Non-pigmented ciliary epithelial cell (primary cell): ENCODE data around the gene TMCO4.
"Not testable (repeated sequence)": the region's sequence is repeated elsewhere in the genome, so short reads cannot be mapped to it uniquely, and the experiment has no call there.

Experiments used
- DNase-seq: peaks from one replicate; pipeline ENCODE4 v3.0.0-alpha.2; 2010; ENCODE audit warnings: low read depth

Gene TMCO4

DNA sequence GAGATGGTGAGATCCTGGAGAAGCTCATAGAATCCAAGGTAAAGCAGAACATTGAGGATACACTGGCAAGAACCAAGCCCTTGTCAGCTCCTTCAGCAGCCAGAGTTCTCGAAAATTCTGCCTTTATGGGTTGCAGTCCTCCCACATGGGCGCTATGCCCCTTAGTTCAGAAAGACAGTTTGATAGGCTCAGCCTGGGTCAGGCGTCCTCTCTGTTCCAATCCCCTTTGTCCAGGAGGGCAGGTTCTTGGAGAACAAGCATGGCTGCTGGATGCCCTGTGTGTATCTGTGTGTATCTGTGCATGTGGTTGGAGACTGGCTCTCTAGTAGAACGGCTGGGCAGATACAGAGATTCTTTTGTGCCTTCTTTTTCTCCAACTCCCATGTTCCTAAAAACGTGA is 163.7 kb downstream of the TMCO4 start:
- DNase-seq, result no peak

DNA sequence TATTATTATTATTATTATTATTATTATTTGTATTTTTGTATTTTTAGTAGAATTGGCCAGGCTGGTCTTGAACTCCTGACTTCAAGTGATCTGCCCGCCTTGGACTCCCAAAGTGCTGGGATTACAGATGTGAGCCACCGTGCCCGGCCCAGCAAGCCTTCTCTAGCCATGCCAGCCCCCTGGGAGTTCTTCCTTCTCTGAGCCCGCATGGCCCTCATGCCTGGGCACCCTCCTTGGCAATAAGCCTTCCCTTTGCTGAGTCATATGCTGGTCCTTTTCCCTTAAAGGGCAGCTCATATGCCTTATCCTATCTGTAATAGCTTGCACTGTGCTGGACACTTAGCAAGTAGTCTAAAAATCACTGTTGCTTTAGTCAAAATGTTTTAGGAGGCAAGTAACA is 164.1 kb downstream of the TMCO4 start:
- no peak for DNase-seq

DNA sequence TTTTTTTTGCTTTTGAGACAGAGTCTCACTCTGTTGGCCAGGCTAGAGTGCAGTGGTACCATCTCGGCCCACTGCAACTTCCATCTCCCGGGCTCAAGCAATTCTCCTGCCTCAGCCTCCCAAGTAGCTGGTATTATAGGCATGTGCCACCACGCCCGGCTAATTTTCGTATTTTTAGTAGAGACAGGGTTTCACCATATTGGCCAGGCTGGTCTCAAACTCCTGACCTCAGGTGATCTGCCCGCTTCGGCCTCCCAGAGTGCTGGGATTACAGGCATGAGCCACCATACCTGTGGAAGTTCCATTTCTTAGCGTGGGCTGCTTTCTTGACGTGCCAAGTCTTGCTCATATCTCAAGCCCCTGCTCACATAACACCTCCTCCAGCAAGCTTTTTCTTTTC is 164.7 kb downstream of the TMCO4 start:
- DNase-seq, result not testable (repeated sequence)

DNA sequence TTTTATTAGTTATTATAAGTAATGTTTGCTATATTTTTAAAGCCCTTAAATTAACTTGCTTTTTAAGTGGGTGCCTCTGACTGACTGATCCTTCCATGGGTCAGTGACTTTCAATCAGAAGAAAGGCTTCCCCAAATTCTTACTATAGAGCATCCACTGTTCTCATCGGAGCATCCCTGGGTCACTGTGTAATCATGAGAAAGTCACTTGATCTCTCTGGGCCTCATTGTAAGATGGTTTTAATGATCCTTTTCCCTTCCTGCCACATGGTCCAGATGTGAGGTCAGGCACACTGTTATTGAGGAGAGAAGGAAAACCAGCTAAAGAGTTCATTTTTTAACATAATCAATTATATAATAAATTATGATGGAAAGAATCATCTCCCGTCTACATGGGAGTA is 166.6 kb downstream of the TMCO4 start:
- DNase-seq, result no peak
